Testis (tissue), 5 donors: ENCODE data around the gene MAP2. TPM values are rescaled to one million over a fixed set of nuclear protein-coding genes. Genes with fewer than 3 reads are reported as not detected.

ENCODE experiments used
- DNase-seq: peaks from one replicate; pipeline ENCODE4 v3.0.0-alpha.2; 2019
- H3K27ac ChIP-seq, 2 donors: fragments of 200-600 bp; sonication (generic); one replicate each; pipeline ENCODE4 v1.5.1; 2019
- H3K27me3 ChIP-seq: fragments of 200-600 bp; sonication (generic); one replicate; pipeline ENCODE4 v1.5.1; 2019
- H3K36me3 ChIP-seq: fragments of 200-600 bp; sonication (generic); one replicate; pipeline ENCODE4 v1.5.1; 2017; ENCODE audit warnings: low read depth; ENCODE audit errors: missing control alignments
- H3K4me1 ChIP-seq: fragments of 200-600 bp; sonication (generic); one replicate; pipeline ENCODE4 v1.5.1; 2019
- H3K4me3 ChIP-seq, 2 donors: fragments of 200-600 bp; sonication (generic); one replicate each; pipeline ENCODE4 v1.5.1; 2017 to 2019
- H3K9me3 ChIP-seq: fragments of 200-600 bp; sonication (generic); one replicate; pipeline ENCODE4 v1.5.1; 2017
- POLR2A ChIP-seq: fragments of 450-650 bp; IDR thresholded peaks from one replicate; pipeline ENCODE4 v1.6.1; 2017; ENCODE audit warnings: antibody characterized with exemption, mild to moderate bottlenecking, moderate library complexity
- WGBS, 2 donors: methylation state at CpG; one replicate each; pipeline ENCODE4 v1.1.5; 2018; 5-methylcytosine and 5-hydroxymethylcytosine counted together
- intact Hi-C: fragments of 100-400 bp; cut with DNase I; formaldehyde crosslinking; loops from one replicate; pipeline ENCODE4 v1.15.1; 2023; ENCODE audit warnings: low total_unique reads
- long read RNA-seq, 2 donors: transcript quantifications; one replicate each; lab custom pipeline, GENCODE V29; 2026
- polyA plus RNA-seq: library from polyadenylated mRNA; stranded (reverse); fragments of 350-450 nt; fragmentation: Illumina TruSeq; extraction: RNeasy Lipid Tissue Mini Kit (QIAGEN cat#74804); gene quantifications from one replicate; pipeline ENCODE4 v1.2.3, GENCODE V29; 2014; ENCODE audit warnings: low read depth, low replicate concordance; ENCODE audit not compliant: insufficient read depth
- total RNA-seq, 2 donors: library from RNA; depleted of rRNA; stranded (reverse); fragments of >200 nt; gene quantifications; one replicate each; pipeline ENCODE4 v1.2.3, GENCODE V29; 2016
- TF ChIP-seq, protein P1 (sequence below), 3 experiments: fragments of 450-650 bp in 2 of 3; fragments of 200-600 bp in 1 of 3; sonication (generic) in 1 of 3; IDR thresholded peaks; one replicate each; pipeline ENCODE4 v1.5.1; 2016 to 2019; ENCODE audit warnings: antibody characterized with exemption in 3 of 3, mild to moderate bottlenecking in 2 of 3, moderate library complexity in 1 of 3

The MAP2 gene, protein sequence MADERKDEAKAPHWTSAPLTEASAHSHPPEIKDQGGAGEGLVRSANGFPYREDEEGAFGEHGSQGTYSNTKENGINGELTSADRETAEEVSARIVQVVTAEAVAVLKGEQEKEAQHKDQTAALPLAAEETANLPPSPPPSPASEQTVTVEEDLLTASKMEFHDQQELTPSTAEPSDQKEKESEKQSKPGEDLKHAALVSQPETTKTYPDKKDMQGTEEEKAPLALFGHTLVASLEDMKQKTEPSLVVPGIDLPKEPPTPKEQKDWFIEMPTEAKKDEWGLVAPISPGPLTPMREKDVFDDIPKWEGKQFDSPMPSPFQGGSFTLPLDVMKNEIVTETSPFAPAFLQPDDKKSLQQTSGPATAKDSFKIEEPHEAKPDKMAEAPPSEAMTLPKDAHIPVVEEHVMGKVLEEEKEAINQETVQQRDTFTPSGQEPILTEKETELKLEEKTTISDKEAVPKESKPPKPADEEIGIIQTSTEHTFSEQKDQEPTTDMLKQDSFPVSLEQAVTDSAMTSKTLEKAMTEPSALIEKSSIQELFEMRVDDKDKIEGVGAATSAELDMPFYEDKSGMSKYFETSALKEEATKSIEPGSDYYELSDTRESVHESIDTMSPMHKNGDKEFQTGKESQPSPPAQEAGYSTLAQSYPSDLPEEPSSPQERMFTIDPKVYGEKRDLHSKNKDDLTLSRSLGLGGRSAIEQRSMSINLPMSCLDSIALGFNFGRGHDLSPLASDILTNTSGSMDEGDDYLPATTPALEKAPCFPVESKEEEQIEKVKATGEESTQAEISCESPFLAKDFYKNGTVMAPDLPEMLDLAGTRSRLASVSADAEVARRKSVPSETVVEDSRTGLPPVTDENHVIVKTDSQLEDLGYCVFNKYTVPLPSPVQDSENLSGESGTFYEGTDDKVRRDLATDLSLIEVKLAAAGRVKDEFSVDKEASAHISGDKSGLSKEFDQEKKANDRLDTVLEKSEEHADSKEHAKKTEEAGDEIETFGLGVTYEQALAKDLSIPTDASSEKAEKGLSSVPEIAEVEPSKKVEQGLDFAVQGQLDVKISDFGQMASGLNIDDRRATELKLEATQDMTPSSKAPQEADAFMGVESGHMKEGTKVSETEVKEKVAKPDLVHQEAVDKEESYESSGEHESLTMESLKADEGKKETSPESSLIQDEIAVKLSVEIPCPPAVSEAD (N-terminal part only)
- total RNA-seq: 10 to 100 TPM; 20.9 to 30.9 TPM
- 15.6 TPM for polyA plus RNA-seq
- long read RNA-seq, donor 1, partial matches to known transcripts: 54 of 55 reads
- long read RNA-seq, donor 1, other reads (novel, unspliced or antisense): 0 of 55 reads
- long read RNA-seq, donor 2, partial matches to known transcripts: 6 of 6 reads
- long read RNA-seq, donor 2, other reads (novel, unspliced or antisense): 0 of 6 reads

DNA sequence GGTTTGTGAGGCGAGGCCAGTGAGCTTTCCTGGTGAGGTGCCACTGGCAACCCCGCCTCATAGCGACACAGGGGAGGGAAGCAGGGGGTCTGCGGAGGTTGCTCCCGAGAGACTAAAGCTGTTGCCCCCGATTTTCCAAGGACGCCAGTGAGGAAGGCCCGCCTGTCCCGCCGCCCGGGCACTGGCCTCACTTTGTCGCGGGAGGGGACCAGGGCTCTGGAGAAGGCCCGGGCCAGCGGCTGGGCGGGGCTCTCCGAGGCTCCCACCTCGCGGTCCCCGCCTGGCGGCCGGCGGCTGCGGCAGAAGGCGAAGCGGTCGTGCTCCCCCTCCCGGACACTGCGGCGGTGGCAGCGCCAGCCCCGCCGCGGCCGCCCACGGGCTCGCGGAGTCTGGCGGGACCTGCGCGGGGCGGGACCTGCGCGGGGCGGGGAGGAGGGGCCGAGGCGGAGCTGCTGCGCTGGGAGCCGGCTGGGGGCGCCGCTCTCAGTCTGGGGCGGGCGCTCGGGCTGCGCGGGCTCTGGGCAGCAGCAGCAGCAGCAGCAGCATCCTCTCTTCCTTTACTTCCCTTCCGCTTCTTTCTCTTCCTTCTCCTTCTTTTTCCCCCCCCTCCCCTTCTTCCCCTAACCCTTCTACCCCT is at the start of gene MAP2:
Gene MAP2, plus strand, starts transcription at position 486 of the 637 bp plus-strand sequence. CDS start 229,124 bp downstream, outside the sequence.
- intact Hi-C loops: no loop called here
- TF ChIP-seq, protein P1, sequence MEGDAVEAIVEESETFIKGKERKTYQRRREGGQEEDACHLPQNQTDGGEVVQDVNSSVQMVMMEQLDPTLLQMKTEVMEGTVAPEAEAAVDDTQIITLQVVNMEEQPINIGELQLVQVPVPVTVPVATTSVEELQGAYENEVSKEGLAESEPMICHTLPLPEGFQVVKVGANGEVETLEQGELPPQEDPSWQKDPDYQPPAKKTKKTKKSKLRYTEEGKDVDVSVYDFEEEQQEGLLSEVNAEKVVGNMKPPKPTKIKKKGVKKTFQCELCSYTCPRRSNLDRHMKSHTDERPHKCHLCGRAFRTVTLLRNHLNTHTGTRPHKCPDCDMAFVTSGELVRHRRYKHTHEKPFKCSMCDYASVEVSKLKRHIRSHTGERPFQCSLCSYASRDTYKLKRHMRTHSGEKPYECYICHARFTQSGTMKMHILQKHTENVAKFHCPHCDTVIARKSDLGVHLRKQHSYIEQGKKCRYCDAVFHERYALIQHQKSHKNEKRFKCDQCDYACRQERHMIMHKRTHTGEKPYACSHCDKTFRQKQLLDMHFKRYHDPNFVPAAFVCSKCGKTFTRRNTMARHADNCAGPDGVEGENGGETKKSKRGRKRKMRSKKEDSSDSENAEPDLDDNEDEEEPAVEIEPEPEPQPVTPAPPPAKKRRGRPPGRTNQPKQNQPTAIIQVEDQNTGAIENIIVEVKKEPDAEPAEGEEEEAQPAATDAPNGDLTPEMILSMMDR (IDR thresholded peaks at IDR 0.05): peak; percentile 81 to 90 (median 86)
- no peak for TF ChIP-seq POLR2A
- H3K27ac ChIP-seq: peak within 1 kb of the TSS; percentile 52 to 71
- no peaks in the 10 kb centered on the region for H3K36me3 ChIP-seq
- no peaks in the 10 kb centered on the region for H3K9me3 ChIP-seq
- peak; percentile 84 for DNase-seq
- no peaks in the 10 kb centered on the region for H3K27me3 ChIP-seq
- peaks cover 11% of the 10 kb centered on the region for H3K4me1 ChIP-seq
- 2 to 10% methylated on average over 3 to 46 of the region's 57 CpGs for WGBS, 2 donors
- peak within 1 kb of the TSS; percentile 64 to 72 for H3K4me3 ChIP-seq

DNA sequence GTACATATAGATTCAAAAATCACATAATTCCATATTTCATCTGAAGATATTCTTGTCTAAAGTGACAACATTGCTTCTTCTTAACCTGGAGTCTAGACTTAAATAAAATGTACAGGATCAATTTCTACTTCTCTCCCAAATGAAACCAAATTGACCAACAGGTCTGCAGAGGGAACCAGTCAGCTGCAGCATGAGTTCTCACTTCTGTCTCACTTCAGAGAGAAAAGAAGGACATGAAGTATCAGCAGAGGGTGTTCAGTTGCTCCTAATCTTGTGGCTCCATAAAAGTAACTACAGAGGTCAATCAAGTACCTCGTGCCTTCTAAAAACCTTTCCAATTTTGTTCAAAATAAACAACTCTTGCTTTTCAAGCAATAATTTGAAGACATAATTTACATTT is 47.2 kb upstream of the MAP2 start:
- intact Hi-C loops: no loop called here
- no peak overlapping the region for H3K27ac ChIP-seq
- H3K4me1 ChIP-seq: no peaks in the 10 kb centered on the region
- H3K4me3 ChIP-seq: no peak overlapping the region
- DNase-seq: no peak
- TF ChIP-seq, protein P1 (IDR thresholded peaks at IDR 0.05): no peak
- H3K9me3 ChIP-seq: no peaks in the 10 kb centered on the region
- H3K36me3 ChIP-seq: no peaks in the 10 kb centered on the region
- no peaks in the 10 kb centered on the region for H3K27me3 ChIP-seq
- 69 to 83% methylated on average over 1 of the region's 1 CpG for WGBS, 2 donors

DNA sequence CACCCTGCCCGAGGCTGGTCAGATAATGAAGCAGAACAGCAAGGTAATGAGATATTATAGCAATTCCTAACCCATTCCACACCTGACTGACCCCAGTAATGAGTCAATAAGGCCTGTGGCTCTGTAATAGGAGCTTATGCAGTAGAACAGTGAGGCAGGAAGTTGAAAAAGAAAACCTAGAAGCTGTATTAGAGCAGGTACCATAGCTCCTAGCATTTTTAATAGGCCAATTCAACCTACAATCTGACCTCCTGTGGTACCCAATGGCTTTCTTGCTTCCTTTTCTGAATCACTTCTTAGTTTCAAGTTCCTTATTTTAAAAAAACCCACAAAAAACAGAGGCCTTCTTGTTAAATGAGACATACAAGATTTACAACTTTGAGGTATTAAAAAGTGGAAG is 43.6 kb upstream of the MAP2 start:
- Histone ChIP-seq H3K4me1 (no peaks in the 10 kb centered on the region), H3K27ac (no peak overlapping the region), H3K4me3 (no peak overlapping the region), H3K9me3 (no peaks in the 10 kb centered on the region), H3K27me3 (no peaks in the 10 kb centered on the region), H3K36me3 (no peaks in the 10 kb centered on the region)
- no peak for DNase-seq
- WGBS, 2 donors: 67 to 76% methylated on average over 1 of the region's 1 CpG
- intact Hi-C loops: no loop called here
- TF ChIP-seq POLR2A: no peak
- TF ChIP-seq, protein P1 (IDR thresholded peaks at IDR 0.05): no peak

DNA sequence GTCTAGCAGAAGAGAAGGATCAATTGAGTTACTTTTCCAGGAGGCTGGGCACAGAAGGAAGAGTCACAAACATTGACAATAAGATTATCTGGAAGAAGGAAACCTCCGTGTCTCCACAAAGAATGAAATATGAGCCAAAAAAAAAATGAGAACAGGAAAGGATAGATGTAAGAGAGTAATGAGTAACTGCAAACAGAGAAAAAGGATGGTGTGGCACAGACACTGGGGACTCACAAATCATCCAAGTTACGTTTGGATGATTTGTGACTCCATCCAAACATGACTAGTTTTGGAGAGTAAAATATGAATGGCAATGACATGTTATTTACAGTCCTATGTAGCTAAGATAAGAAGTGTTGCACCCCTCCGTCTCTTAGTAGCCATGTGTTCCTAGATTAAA is 42.8 kb upstream of the MAP2 start:
- Histone ChIP-seq H3K27me3 (no peaks in the 10 kb centered on the region), H3K9me3 (no peaks in the 10 kb centered on the region), H3K27ac (no peak overlapping the region), H3K36me3 (no peaks in the 10 kb centered on the region), H3K4me1 (no peaks in the 10 kb centered on the region), H3K4me3 (no peak overlapping the region)
- 33 to 47% methylated on average over 3 of the region's 3 CpGs for WGBS, 2 donors
- no peak for DNase-seq
- TF ChIP-seq, protein P1 (IDR thresholded peaks at IDR 0.05): no peak
- no peak for TF ChIP-seq POLR2A
- intact Hi-C loops: no loop called here
